ENCODE results near the gene ZC3H12D. TPM values are rescaled to one million over a fixed set of nuclear protein-coding genes. Genes with fewer than 3 reads are reported as not detected.

Gene ZC3H12D
- total and polyA plus RNA-seq, 2 of the 8 experiments (the other 6 are each of a cell fraction or from before 2014, with no cell fraction given) = 0.05 to 0.07 TPM

- Histone ChIP-seq H3K9ac (replicated peaks in 1 of 4; ENCODE audit: extremely low read depth in 1 of 4, low read depth in 3 of 4, low read length in 3 of 4) (no peak overlapping the region), H3K79me2 (ENCODE audit: control insufficient read depth in 1 of 2, insufficient read depth in 2 of 2, low read length in 2 of 2) (no peaks in the 10 kb centered on the region), H4K20me1 (replicated peaks in 1 of 2; ENCODE audit: control insufficient read depth in 1 of 2, insufficient read depth in 2 of 2, low read length in 2 of 2) (no peaks in the 10 kb centered on the region), H2AK5ac (ENCODE audit: low read depth, low read length) (no peak overlapping the region), H3K4me1 (replicated peaks in 1 of 4; ENCODE audit: control insufficient read depth in 3 of 4, insufficient read depth in 4 of 4, low read length in 3 of 4) (peaks cover 0 to 4% (median under 1%) of the 10 kb centered on the region in 4 experiments; a peak in 2 of 7 replicates), H4K91ac (replicated peaks; ENCODE audit: insufficient read length, low read length) (no peak overlapping the region), H3K79me1 (ENCODE audit: low read depth, low read length) (no peaks in the 10 kb centered on the region), H2BK120ac (replicated peaks; ENCODE audit: low read depth, low read length) (no peak overlapping the region), H3K23ac (ENCODE audit: insufficient read length) (no peak overlapping the region), H2BK12ac (ENCODE audit: low read depth, low read length) (no peak overlapping the region), H2BK5ac (ENCODE audit: low read depth, low read length) (no peak overlapping the region), H3K36me3 (ENCODE audit: control insufficient read depth in 2 of 4, insufficient read depth in 4 of 4, low read length in 3 of 4) (no peaks in the 10 kb centered on the region), H2AFZ (ENCODE audit: low read length) (no peak overlapping the region), H3K14ac (ENCODE audit: insufficient read length) (no peak overlapping the region), H3K27me3 (replicated peaks in 1 of 4; ENCODE audit: control insufficient read depth in 3 of 4, extremely low read depth in 1 of 4, insufficient read depth in 3 of 4, low read length in 3 of 4) (no peaks in the 10 kb centered on the region), H2BK20ac (ENCODE audit: low read length) (no peak overlapping the region), H3K18ac (ENCODE audit: extremely low read depth, low read length) (no peak overlapping the region), H4K8ac (ENCODE audit: extremely low read depth, insufficient read depth, low read length) (no peak overlapping the region), H3K9me3 (ENCODE audit: insufficient read depth in 2 of 2, low read depth in 1 of 2, low read length in 1 of 2) (no peaks in the 10 kb centered on the region), H3K4ac (replicated peaks; ENCODE audit: insufficient read length, low read depth, low read length) (no peak overlapping the region), H3K4me3 (ENCODE audit: extremely low read depth in 1 of 4, insufficient read depth in 2 of 4, low read depth in 3 of 4, low read length in 4 of 4) (no peak overlapping the region), H3K56ac (replicated peaks; ENCODE audit: insufficient read length, low read depth, low read length) (no peak overlapping the region), H3K27ac (ENCODE audit: low read depth, low read length) (no peak overlapping the region), H4K5ac (ENCODE audit: insufficient read length, low read depth, low read length) (no peak overlapping the region), H2BK15ac (ENCODE audit: low read length) (no peak overlapping the region), H3K4me2 (ENCODE audit: insufficient read depth in 1 of 2, low read depth in 2 of 2, low read length in 2 of 2) (no peak overlapping the region), H3K23me2 (ENCODE audit: low read depth, low read length) (no peaks in the 10 kb centered on the region)
- 84% methylated on average over 3 of the region's 3 CpGs; no CpG with 5 or more reads in 1 of the 2 experiments for WGBS, 2 experiments (ENCODE audit: extremely low coverage in 1 of 2, insufficient coverage in 1 of 2, insufficient read length in 1 of 2, insufficient replicate concordance in 2 of 2, low coverage in 1 of 2, low lambda C conversion rate in 2 of 2, missing lambda C conversion rate in 1 of 2)
- POLR2A ChIA-PET (ENCODE audit: partially characterized antibody) = no interaction called here
- no peak for FAIRE-seq
- no peak for DNase-seq (ENCODE audit: low read depth in 1 of 2, low spot score in 2 of 2)
- CTCF ChIA-PET (ENCODE audit: partially characterized antibody) = interaction anchor here (1.3 to 1.8 kb wide), 2 partner anchors 8 to 57 kb away, joined by 3 to 6 read pairs; no protein-coding TSS in a partner anchor
- TF ChIP-seq GABPA (IDR thresholded peaks at IDR 0.05; ENCODE audit: borderline replicate concordance, insufficient read depth, low read length) (no peak), SIN3A (conservative IDR thresholded peaks at IDR 0.05 in 1 of 2, IDR thresholded peaks at IDR 0.05 in 1 of 2; ENCODE audit: low read depth in 1 of 2, low read length in 2 of 2) (no peak), ATF2 (IDR thresholded peaks at IDR 0.05; ENCODE audit: low read length) (no peak), BACH1 (IDR thresholded peaks at IDR 0.05; ENCODE audit: low read length) (no peak), TCF12 (IDR thresholded peaks at IDR 0.05; ENCODE audit: low read depth, low read length) (no peak), FOSL1 (IDR thresholded peaks at IDR 0.05; ENCODE audit: insufficient read depth, low read depth, low read length) (no peak), EP300 (IDR thresholded peaks at IDR 0.05; ENCODE audit: borderline replicate concordance in 1 of 2, low read depth in 2 of 2, low read length in 2 of 2) (no peak), RAD21 (IDR thresholded peaks at IDR 0.05 in 1 of 2, conservative IDR thresholded peaks at IDR 0.05 in 1 of 2; ENCODE audit: low read depth in 2 of 2, low read length in 2 of 2) (no peak), MAFK (IDR thresholded peaks at IDR 0.05; ENCODE audit: low read depth, low read length) (no peak), EGR1 (IDR thresholded peaks at IDR 0.05; ENCODE audit: borderline replicate concordance, low read depth, low read length) (no peak), PHF8 (conservative IDR thresholded peaks at IDR 0.05; ENCODE audit: low read depth, low read length) (no peak), ZNF274 (IDR thresholded peaks at IDR 0.05; ENCODE audit: borderline replicate concordance, extremely low read depth, low read length) (no peak)
These were observed 4.0 kb upstream of the ZC3H12D start for GRCh38 chr6:149488815-149489214.
